ENCODE data around the gene LAMTOR4. TPM values are rescaled to one million over a fixed set of nuclear protein-coding genes. Genes with fewer than 3 reads are reported as not detected.
"Not testable (repeated sequence)": the region's sequence is repeated elsewhere in the genome, so short reads cannot be mapped to it uniquely, and the experiment has no call there.

Gene LAMTOR4
- total and polyA plus RNA-seq, 2 donors (not counting 1 experiment from before 2014, with no cell fraction given): 214 to 448 TPM

GRCh38 chr7:100177045-100178001, 28.6 kb downstream of the LAMTOR4 start, which contains the start of the genes GPC2 and STAG3:
Gene GPC2 (minus strand): TSS chr7:100177381. CDS start chr7:100177199, 182 bp downstream.
Gene STAG3 (plus strand): TSS chr7:100177918. CDS start chr7:100180557, 2,639 bp downstream.
- ChIA-PET POLR2A (interaction anchor here (0.6 to 1.4 kb wide), 12 partner anchors 11 to 409 kb away, joined by 3 to 7 read pairs (median 4); partner anchors contain the start of genes FBXO24, LAMTOR4, MEPCE and ZCWPW1), CTCF (interaction anchor here (0.6 to 2.2 kb wide), 7 partner anchors 18 to 1124 kb away, joined by 3 to 11 read pairs (median 5); partner anchors contain the start of gene LAMTOR4)
- ATAC-seq (ENCODE audit: low read depth): peak; percentile 94
- H3K79me2 ChIP-seq (ENCODE audit: control insufficient read depth, insufficient read depth, low read length): no peaks in the 10 kb centered on the region
- H3K9me3 ChIP-seq (ENCODE audit: control extremely low read depth in 1 of 3, control insufficient read depth in 2 of 3, insufficient read depth in 1 of 3, low read length in 2 of 3): peaks cover 0 to 20% (median 6%) of the 10 kb centered on the region in 3 donors
- intact Hi-C loops (cut with micrococcal nuclease): loop anchor here (1.0 to 5.0 kb wide), 6 partner anchors 15 to 96 kb away; partner anchors contain the start of genes LAMTOR4, TRAPPC14 and ZNF3
- peaks cover 11 to 22% of the 10 kb centered on the region in 2 donors for H3K4me1 ChIP-seq (ENCODE audit: control insufficient read depth in 2 of 2, insufficient read depth in 2 of 2, low read length in 2 of 2)
- H3K9ac ChIP-seq (ENCODE audit: low read length): peak within 1 kb of the TSS; percentile 76
- H3K4me3 ChIP-seq (ENCODE audit: control extremely low read depth in 1 of 5, extremely low read depth in 1 of 5, insufficient read depth in 1 of 5, low read depth in 2 of 5, low read length in 4 of 5): peak within 1 kb of the TSS; percentile 64 to 78 (median 70)
- peak within 1 kb of the TSS; percentile 99 for H3K4me2 ChIP-seq (replicated peaks; ENCODE audit: low read depth, low read length, poor library complexity, severe bottlenecking)
- DNase-seq: peak; percentile 97
- H3K4me3 Mint-ChIP-seq: peak within 1 kb of the TSS; percentile 73
- H2AFZ ChIP-seq (ENCODE audit: insufficient read depth, low read depth, low read length, poor library complexity, severe bottlenecking): peak within 1 kb of the TSS; percentile 90
- H3K4me1 Mint-ChIP-seq: peaks cover 26% of the 10 kb centered on the region
- H3K27ac Mint-ChIP-seq: peak within 1 kb of the TSS; percentile 27
- no peaks in the 10 kb centered on the region for H3K36me3 ChIP-seq (replicated peaks in 1 of 2; ENCODE audit: control extremely low read depth in 1 of 2, control insufficient read depth in 1 of 2, extremely low read depth in 1 of 2, insufficient read depth in 2 of 2, low read length in 1 of 2)
- no peaks in the 10 kb centered on the region for H3K27me3 Mint-ChIP-seq
- WGBS (ENCODE audit: insufficient coverage): 6% methylated on average over 77 of the region's 78 CpGs
- H4K20me1 ChIP-seq (ENCODE audit: control insufficient read depth, insufficient read depth, low read length, poor library complexity, severe bottlenecking): no peaks in the 10 kb centered on the region
- H3K27me3 ChIP-seq (replicated peaks in 1 of 4; ENCODE audit: control extremely low read depth in 1 of 4, control insufficient read depth in 3 of 4, insufficient read depth in 4 of 4, low read length in 3 of 4): no peaks in the 10 kb centered on the region
- no peak for TF ChIP-seq EZH2 (IDR thresholded peaks at IDR 0.05; ENCODE audit: borderline replicate concordance, insufficient read depth, low read depth, low read length, poor library complexity, severe bottlenecking)
- TF ChIP-seq, protein P1, sequence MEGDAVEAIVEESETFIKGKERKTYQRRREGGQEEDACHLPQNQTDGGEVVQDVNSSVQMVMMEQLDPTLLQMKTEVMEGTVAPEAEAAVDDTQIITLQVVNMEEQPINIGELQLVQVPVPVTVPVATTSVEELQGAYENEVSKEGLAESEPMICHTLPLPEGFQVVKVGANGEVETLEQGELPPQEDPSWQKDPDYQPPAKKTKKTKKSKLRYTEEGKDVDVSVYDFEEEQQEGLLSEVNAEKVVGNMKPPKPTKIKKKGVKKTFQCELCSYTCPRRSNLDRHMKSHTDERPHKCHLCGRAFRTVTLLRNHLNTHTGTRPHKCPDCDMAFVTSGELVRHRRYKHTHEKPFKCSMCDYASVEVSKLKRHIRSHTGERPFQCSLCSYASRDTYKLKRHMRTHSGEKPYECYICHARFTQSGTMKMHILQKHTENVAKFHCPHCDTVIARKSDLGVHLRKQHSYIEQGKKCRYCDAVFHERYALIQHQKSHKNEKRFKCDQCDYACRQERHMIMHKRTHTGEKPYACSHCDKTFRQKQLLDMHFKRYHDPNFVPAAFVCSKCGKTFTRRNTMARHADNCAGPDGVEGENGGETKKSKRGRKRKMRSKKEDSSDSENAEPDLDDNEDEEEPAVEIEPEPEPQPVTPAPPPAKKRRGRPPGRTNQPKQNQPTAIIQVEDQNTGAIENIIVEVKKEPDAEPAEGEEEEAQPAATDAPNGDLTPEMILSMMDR (IDR thresholded peaks at IDR 0.05): no peak
- H3K27ac ChIP-seq (ENCODE audit: low read length in 2 of 2): peak within 1 kb of the TSS in 1 of 2 donors; percentile 39
- H3K9me3 Mint-ChIP-seq (ENCODE audit: insufficient read depth): no peaks in the 10 kb centered on the region

- intact Hi-C loops (cut with micrococcal nuclease); H3K4me3 Mint-ChIP-seq; H3K27me3 ChIP-seq (replicated peaks in 1 of 4; ENCODE audit: control extremely low read depth in 1 of 4, control insufficient read depth in 3 of 4, insufficient read depth in 4 of 4, low read length in 3 of 4); H3K4me2 ChIP-seq (replicated peaks; ENCODE audit: low read depth, low read length, poor library complexity, severe bottlenecking); ATAC-seq (ENCODE audit: low read depth); H3K27ac ChIP-seq (ENCODE audit: low read length in 2 of 2); H3K27me3 Mint-ChIP-seq; H3K27ac Mint-ChIP-seq; H3K4me3 ChIP-seq (ENCODE audit: control extremely low read depth in 1 of 5, extremely low read depth in 1 of 5, insufficient read depth in 1 of 5, low read depth in 2 of 5, low read length in 4 of 5); H4K20me1 ChIP-seq (ENCODE audit: control insufficient read depth, insufficient read depth, low read length, poor library complexity, severe bottlenecking); DNase-seq; H3K36me3 ChIP-seq (replicated peaks in 1 of 2; ENCODE audit: control extremely low read depth in 1 of 2, control insufficient read depth in 1 of 2, extremely low read depth in 1 of 2, insufficient read depth in 2 of 2, low read length in 1 of 2); H3K9ac ChIP-seq (ENCODE audit: low read length); H2AFZ ChIP-seq (ENCODE audit: insufficient read depth, low read depth, low read length, poor library complexity, severe bottlenecking); H3K79me2 ChIP-seq (ENCODE audit: control insufficient read depth, insufficient read depth, low read length); H3K9me3 Mint-ChIP-seq (ENCODE audit: insufficient read depth); POLR2A ChIA-PET: not testable (repeated sequence)
- Histone ChIP-seq H3K4me1 (ENCODE audit: control insufficient read depth in 2 of 2, insufficient read depth in 2 of 2, low read length in 2 of 2) (peaks cover 11 to 22% of the 10 kb centered on the region in 2 donors), H3K9me3 (ENCODE audit: control extremely low read depth in 1 of 3, control insufficient read depth in 2 of 3, insufficient read depth in 1 of 3, low read length in 2 of 3) (peaks cover 0 to 20% (median 6%) of the 10 kb centered on the region in 3 donors)
- CTCF ChIA-PET: interaction anchor here (0.9 to 2.0 kb wide), 5 partner anchors 10 to 47 kb away, joined by 3 to 10 read pairs (median 3); no protein-coding TSS in a partner anchor
- no CpG with 5 or more reads among the region's 3 CpGs for WGBS (ENCODE audit: insufficient coverage)
- H3K4me1 Mint-ChIP-seq: peaks cover 25% of the 10 kb centered on the region
Observed at GRCh38 chr7:100180084-100180483, 31.4 kb downstream of the LAMTOR4 start.

DNA sequence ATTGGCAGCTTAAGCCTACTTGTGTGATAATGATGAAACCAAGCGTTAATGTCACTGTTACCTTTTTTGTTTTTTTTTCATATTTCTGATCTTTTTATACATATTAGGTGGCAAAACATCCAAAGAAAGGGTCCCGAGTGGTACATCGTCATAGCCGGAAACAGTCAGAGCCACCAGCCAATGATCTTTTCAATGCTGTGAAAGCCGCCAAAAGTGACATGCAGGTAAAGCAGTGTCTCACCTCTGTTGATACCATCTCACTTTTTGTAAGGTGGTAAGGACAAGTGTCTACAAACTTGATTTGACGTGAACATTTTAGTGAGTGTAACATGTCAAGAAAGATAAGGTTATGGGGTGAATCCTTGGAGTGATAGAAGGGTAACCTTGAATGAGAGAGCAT, 33.9 kb downstream of the LAMTOR4 start:
- ATAC-seq (ENCODE audit: low read depth); H2AFZ ChIP-seq (ENCODE audit: insufficient read depth, low read depth, low read length, poor library complexity, severe bottlenecking); POLR2A ChIA-PET: not testable (repeated sequence)

More for the DNA sequence above, 33.9 kb downstream of the LAMTOR4 start:
- CTCF ChIA-PET: interaction anchor here (1.1 to 1.2 kb wide), 2 partner anchors 50 to 225 kb away, joined by 3 to 4 read pairs; no protein-coding TSS in a partner anchor
- H4K20me1 ChIP-seq (ENCODE audit: control insufficient read depth, insufficient read depth, low read length, poor library complexity, severe bottlenecking); H3K36me3 ChIP-seq (replicated peaks in 1 of 2; ENCODE audit: control extremely low read depth in 1 of 2, control insufficient read depth in 1 of 2, extremely low read depth in 1 of 2, insufficient read depth in 2 of 2, low read length in 1 of 2); H3K27me3 ChIP-seq (replicated peaks in 1 of 4; ENCODE audit: control extremely low read depth in 1 of 4, control insufficient read depth in 3 of 4, insufficient read depth in 4 of 4, low read length in 3 of 4); intact Hi-C loops (cut with micrococcal nuclease); H3K4me3 Mint-ChIP-seq; H3K4me1 Mint-ChIP-seq; H3K9ac ChIP-seq (ENCODE audit: low read length); H3K27ac ChIP-seq (ENCODE audit: low read length in 2 of 2); H3K27ac Mint-ChIP-seq; H3K79me2 ChIP-seq (ENCODE audit: control insufficient read depth, insufficient read depth, low read length); H3K27me3 Mint-ChIP-seq; H3K4me3 ChIP-seq (ENCODE audit: control extremely low read depth in 1 of 5, extremely low read depth in 1 of 5, insufficient read depth in 1 of 5, low read depth in 2 of 5, low read length in 4 of 5); H3K4me1 ChIP-seq (ENCODE audit: control insufficient read depth in 2 of 2, insufficient read depth in 2 of 2, low read length in 2 of 2); H3K4me2 ChIP-seq (replicated peaks; ENCODE audit: low read depth, low read length, poor library complexity, severe bottlenecking); H3K9me3 Mint-ChIP-seq (ENCODE audit: insufficient read depth); DNase-seq: not testable (repeated sequence)
- no CpG with 5 or more reads among the region's 6 CpGs for WGBS (ENCODE audit: insufficient coverage)
- peaks cover 0 to 16% (median 6%) of the 10 kb centered on the region in 3 donors for H3K9me3 ChIP-seq (ENCODE audit: control extremely low read depth in 1 of 3, control insufficient read depth in 2 of 3, insufficient read depth in 1 of 3, low read length in 2 of 3)
